GM10847 (cell line): Measurements from ENCODE around the gene TIMM17B.

Experiments used
- POLR2A ChIP-seq: IDR thresholded peaks from 2 replicates; pipeline ENCODE4 v1.6.1; 2011; ENCODE audit not compliant: insufficient read length; ENCODE audit errors: extremely low read depth

The TIMM17B gene

GRCh38 chrX:48908600-48908999 is 11.0 kb upstream of the TIMM17B start:
- no peak for TF ChIP-seq POLR2A

DNA sequence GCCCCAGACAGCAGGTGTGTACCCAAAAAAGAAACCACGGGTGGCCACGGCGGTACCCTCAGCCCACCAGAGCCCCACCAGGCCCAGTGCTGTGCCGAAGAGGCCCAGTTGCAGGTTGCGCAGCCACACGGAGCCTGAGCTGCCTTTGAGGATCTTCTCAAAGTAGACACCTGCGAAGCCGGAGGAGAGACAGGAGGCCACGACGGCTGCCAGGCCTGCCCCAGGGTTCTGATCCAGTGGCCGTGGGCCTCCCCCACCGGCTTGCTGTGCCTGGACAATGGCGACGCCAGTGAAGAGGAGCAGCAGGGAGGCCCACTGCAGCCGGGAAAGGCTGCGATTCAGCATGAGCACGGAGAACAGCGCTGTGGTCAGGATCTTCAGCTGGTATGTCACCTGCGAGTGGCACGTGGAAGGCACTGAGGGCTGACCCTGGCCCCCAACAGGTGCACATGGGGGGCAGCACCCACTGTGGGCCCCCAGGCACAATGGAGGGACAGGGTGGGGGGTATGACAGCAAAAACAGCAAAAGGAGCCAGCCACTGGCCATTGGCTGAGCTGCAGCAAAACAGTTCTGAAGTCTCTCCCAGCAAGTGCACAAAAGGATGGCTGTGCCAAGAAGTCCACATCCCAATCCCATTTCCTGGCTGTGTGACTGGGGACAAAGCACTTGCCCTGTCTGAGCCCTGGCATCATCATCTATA is 7.7 kb upstream of the TIMM17B start:
- TF ChIP-seq POLR2A: no peak

DNA sequence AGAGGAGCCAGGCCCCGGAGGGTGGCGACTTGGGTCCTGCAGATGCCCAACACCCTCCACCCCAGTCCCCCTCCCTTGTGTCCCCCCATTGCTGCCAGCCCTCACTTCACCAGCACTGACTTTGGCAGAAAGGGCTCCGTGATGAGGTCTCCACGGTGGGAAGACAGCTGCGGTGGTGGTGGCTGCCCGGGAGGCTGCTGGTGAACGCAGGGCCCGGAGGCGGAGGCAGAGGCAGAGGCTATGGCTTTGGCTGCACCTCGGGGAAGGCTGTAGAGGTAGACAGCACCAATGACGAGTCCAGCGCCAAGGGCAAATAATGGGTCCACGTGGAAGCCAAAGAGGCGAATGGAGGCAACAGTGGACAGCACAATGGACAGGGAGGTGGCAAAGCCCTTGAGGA is 7.1 kb upstream of the TIMM17B start:
- no peak for TF ChIP-seq POLR2A

DNA sequence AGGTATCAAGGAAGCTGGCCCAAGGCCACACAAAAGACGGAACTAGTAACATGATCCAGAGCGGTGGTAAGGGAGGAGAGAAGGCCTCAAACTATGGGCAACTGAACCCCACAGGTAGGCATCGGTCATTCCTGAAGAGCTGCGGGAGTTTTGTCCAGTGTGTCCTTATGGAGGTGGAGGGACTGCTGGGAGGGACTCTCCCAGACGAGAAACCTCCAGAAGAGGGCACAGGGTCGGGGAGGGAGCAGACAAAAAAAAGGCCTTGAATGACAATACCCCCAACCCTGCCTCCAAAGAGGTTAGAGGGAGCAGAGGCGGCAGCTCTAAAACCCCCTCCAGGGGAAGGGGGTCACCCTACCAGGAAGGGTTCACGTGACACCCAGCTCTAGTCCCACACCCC is 6.6 kb upstream of the TIMM17B start:
- no peak for TF ChIP-seq POLR2A

- TF ChIP-seq POLR2A: no peak
Measured at GRCh38 chrX:48903290-48903689, 5.7 kb upstream of the TIMM17B start.

DNA sequence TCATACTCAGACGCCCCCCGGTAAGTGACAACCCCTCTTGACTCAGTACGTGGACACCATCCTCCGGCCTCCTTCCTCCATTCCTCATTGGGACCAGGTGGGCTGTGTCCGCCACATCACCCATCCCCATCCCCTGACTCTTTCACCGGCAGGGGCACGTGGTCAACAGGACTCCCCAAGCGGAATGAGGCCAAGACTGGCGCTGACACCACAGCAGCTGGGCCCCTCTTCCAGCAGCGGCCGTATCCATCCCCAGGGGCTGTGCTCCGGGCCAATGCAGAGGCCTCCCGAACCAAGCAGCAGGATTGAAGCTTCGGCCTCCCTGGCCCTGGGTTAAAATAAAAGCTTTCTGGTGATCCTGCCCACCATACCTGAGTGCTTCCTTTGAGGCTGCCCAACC is 5.2 kb upstream of the TIMM17B start:
- TF ChIP-seq POLR2A: no peak

DNA sequence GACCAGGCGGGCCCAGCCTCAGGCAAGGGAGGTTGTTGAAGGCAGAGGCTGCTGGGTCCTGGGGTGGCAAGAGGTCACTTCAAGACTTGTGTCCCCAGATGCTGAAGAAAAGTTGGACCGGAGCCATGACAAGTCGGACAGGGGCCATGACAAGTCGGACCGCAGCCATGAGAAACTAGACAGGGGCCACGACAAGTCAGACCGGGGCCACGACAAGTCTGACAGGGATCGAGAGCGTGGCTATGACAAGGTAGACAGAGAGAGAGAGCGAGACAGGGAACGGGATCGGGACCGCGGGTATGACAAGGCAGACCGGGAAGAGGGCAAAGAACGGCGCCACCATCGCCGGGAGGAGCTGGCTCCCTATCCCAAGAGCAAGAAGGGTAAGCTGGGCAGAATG is 4.6 kb upstream of the TIMM17B start:
- no peak for TF ChIP-seq POLR2A

DNA sequence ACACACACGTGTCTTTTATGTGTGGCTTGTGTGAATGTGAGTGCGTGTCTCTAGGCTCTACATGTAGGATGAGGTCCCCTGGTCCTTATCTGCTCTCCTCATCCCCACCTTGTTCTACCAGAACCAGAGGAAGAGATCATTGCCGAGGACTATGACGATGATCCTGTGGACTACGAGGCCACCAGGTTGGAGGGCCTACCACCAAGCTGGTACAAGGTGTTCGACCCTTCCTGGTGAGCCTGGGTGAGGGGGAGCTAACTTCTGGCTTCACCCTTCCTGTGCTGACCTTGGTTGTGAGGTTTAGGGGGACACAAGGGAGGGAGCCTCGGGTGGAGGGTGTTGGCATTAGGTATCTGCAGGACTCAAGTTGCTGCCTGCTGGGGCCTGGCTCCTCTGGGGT is 3.5 kb upstream of the TIMM17B start:
- no peak for TF ChIP-seq POLR2A

GRCh38 chrX:48899078-48899410 is 1.5 kb upstream of the TIMM17B start:
- no peak for TF ChIP-seq POLR2A

DNA sequence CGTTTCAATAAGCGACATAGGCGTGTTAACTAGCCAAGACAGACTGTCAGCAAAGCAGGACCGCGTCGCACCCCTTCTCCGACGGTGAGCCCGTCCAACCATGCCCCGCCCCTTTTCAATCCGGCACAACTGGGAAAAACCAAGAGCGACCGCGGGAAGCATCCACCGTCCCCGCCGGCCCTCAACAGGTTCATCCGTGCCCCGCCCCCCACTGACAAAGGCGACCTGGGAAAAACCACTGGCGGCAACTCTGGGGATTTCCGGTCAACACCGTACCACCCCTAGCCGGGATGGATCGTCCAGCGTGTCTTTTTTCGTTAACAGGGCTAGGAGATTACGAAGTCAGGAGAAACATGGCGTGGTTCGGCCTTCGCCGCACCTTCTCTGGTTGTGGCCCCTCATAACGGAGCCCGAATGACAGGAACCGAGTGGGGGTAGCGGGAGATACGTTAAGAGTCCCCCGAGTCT is 377 bp downstream of the TIMM17B start:
- TF ChIP-seq POLR2A: no peak

DNA sequence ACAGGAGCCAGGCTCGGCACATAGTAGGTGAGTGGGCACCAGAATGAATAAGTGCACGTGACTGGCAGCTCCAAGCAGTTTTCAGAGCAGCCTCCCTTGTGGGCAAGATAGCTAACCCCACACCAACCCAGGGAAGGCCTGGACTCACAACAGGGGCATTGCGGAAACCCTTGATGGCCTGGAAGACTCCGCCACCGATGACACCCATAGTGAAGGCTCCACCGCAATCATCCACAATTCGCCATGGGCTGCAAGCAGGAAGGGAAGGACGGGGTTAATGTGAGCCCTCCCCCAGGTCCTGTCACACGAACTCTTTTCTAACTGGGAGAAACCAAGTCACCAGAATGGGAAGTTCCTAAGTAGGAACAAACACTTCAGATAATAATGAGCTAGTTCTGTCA is 957 bp downstream of the TIMM17B start:
- no peak for TF ChIP-seq POLR2A

- no peak for TF ChIP-seq POLR2A
Measured at GRCh38 chrX:48894891-48895290, 2.7 kb downstream of the TIMM17B start.

DNA sequence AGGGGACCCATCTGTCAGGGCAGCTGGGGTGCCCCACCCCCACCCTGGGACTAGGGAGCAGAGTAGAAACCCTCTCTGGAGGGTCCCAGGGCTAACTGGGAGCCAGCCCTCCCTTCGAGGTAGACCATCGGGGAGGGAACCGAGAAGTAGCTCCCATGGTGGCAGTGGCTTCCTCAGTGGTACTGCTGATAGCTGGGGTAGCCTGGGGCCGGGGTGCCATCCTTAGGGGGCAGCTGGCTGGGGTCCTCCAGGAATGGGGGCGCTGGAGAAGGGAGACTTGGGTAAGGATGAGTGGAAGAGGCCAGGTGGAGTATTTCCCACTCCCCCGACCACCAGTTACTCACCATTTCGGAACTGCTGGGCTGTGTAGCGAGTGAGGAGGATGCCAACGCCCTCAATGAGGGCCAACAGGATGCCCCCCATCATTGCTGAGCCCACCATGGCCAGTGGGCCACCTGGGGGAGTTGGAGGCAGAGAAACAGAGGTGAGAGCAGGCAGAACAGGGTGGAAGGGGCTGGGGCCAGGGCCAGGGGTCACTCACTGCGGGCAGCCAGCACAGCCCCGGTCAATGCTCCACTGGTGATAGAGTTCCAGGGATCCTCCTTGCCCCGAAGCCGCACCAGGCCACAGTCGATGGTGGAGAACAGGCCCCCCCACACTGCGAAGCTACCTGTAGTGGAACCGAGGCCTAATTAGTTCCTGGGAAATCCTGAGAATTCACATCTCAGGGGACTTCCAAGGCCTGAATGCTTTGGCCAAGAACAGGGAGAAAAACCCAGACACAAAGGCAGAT is 3.8 kb downstream of the TIMM17B start:
- no peak for TF ChIP-seq POLR2A

DNA sequence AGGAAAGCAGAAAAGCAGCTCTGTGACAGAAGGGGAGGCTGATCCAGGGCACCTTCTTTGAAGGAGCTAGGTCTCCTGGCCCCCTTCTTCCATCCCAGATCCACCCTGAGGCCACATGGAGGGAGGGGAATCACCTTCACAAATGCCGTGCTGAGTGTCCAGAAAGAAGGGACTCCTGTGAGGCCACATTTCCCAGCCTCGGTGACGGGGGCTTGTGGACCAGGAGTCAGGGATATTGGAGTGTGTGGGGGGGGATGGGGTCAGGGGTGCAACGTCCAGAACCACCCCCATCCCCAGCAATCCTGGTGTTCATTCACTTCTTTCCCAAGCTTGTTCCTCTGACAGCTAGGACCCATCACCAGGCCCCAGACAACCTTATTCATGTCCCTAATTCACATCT is 4.7 kb downstream of the TIMM17B start:
- no peak for TF ChIP-seq POLR2A

- TF ChIP-seq POLR2A: no peak
Measured at GRCh38 chrX:48891402-48892288, 5.9 kb downstream of the TIMM17B start.

GRCh38 chrX:48890934-48891401 is 6.6 kb downstream of the TIMM17B start:
- no peak for TF ChIP-seq POLR2A

GRCh38 chrX:48890296-48890925 is 7.2 kb downstream of the TIMM17B start:
- no peak for TF ChIP-seq POLR2A
